ENCODE results near the gene SLC35F6.

Gene SLC35F6

GRCh38 chr2:26822877-26823276, 58.8 kb downstream of the SLC35F6 start:
- DNase-seq (ENCODE audit: low spot score) = no peak

Measured in globus pallidus (tissue), 1 donor.